ENCODE measurements around the gene LRFN3. TPM values are rescaled to one million over a fixed set of nuclear protein-coding genes. Genes with fewer than 3 reads are reported as not detected.

LRFN3 gene
- total RNA-seq, 2 experiments from 2014 or later = 4.2 to 4.5 TPM

DNA sequence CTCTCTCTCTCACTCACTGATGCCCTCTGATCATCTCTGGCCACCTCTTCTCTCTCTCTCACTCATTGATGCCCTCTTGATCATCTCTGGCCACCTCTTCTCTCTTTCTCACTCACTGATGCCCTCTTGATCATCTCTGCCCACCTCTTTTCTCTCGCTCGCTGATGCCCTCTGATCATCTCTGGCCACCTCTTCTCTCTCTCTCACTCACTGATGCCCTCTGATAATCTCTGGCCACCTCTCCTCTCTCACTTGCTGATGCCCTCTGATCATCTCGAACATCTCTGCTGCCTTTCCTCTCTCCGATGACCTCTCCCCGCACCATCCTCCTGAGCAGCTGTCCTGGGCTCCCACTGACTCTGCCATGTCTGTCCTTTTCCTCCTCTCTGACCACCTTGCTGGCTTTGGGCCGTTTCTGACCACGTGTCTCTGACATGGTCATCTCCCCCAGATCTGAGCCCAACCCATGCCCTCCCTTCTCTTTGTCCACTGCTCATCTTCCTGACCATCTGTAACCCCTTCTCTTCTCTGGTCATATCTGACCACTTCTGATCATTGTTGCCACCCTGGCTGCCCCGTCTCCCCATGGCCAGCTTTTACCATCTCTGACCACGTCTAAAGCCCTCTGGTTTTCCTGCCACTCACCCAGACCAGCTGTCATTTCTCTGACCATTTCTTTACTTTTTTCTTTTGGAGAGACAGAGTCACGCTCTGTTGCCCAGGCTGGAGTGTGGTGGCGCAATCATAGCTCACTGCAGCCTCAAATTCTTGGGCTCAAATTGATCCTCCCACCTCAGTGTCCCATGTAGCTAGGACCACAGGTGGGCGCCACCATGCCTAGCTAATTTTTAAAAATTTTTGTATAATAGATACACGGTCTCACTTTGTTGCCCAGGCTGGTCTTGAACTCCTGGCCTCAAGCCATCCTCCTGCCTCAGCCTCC is 2.4 kb downstream of the LRFN3 start:
- Histone ChIP-seq H3K4me3 (ENCODE audit: low read length) (peak overlapping the region; percentile 74), H3K9me3 (ENCODE audit: control insufficient read depth in 1 of 2, insufficient read depth in 1 of 2, low read length in 2 of 2) (no peaks in the 10 kb centered on the region), H3K36me3 (ENCODE audit: insufficient read depth, low read length) (peaks cover 14% of the 10 kb centered on the region), H3K4me1 (ENCODE audit: insufficient read depth, low read length) (peaks cover 39% of the 10 kb centered on the region), H3K27me3 (ENCODE audit: control insufficient read depth in 1 of 2, insufficient read depth in 2 of 2, low read length in 2 of 2) (no peaks in the 10 kb centered on the region), H3K27ac (ENCODE audit: low read depth in 1 of 2, low read length in 2 of 2) (no peak overlapping the region)
- intact Hi-C loops (cut with DNase I, micrococcal nuclease) = loop anchor here in 1 of 2 experiments (10.0 kb wide), 1 partner anchor 164 kb away; the partner anchor contains the start of gene ARHGAP33
- peaks cover 33% of the 10 kb centered on the region for H3K36me3 Mint-ChIP-seq (ENCODE audit: low read depth)
- TF ChIP-seq, protein P1, sequence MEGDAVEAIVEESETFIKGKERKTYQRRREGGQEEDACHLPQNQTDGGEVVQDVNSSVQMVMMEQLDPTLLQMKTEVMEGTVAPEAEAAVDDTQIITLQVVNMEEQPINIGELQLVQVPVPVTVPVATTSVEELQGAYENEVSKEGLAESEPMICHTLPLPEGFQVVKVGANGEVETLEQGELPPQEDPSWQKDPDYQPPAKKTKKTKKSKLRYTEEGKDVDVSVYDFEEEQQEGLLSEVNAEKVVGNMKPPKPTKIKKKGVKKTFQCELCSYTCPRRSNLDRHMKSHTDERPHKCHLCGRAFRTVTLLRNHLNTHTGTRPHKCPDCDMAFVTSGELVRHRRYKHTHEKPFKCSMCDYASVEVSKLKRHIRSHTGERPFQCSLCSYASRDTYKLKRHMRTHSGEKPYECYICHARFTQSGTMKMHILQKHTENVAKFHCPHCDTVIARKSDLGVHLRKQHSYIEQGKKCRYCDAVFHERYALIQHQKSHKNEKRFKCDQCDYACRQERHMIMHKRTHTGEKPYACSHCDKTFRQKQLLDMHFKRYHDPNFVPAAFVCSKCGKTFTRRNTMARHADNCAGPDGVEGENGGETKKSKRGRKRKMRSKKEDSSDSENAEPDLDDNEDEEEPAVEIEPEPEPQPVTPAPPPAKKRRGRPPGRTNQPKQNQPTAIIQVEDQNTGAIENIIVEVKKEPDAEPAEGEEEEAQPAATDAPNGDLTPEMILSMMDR (IDR thresholded peaks at IDR 0.05) = no peak
- H3K4me3 Mint-ChIP-seq = peak overlapping the region; percentile 90
- ChIA-PET POLR2A (interaction anchor here (1.6 kb wide), 1 partner anchor 20 kb away, joined by 5 read pairs; no protein-coding TSS in a partner anchor), CTCF (interaction anchor here (1.6 kb wide), 1 partner anchor 56 kb away, joined by 3 read pairs; no protein-coding TSS in a partner anchor)
- H3K27ac Mint-ChIP-seq = peak overlapping the region; percentile 9
- DNase-seq (no peak), ATAC-seq (ENCODE audit: poor library complexity) (no peak)
- H3K4me1 Mint-ChIP-seq (ENCODE audit: low read depth) = peaks cover 39% of the 10 kb centered on the region
- no peaks in the 10 kb centered on the region for H3K27me3 Mint-ChIP-seq
- no peaks in the 10 kb centered on the region for H3K9me3 Mint-ChIP-seq

DNA sequence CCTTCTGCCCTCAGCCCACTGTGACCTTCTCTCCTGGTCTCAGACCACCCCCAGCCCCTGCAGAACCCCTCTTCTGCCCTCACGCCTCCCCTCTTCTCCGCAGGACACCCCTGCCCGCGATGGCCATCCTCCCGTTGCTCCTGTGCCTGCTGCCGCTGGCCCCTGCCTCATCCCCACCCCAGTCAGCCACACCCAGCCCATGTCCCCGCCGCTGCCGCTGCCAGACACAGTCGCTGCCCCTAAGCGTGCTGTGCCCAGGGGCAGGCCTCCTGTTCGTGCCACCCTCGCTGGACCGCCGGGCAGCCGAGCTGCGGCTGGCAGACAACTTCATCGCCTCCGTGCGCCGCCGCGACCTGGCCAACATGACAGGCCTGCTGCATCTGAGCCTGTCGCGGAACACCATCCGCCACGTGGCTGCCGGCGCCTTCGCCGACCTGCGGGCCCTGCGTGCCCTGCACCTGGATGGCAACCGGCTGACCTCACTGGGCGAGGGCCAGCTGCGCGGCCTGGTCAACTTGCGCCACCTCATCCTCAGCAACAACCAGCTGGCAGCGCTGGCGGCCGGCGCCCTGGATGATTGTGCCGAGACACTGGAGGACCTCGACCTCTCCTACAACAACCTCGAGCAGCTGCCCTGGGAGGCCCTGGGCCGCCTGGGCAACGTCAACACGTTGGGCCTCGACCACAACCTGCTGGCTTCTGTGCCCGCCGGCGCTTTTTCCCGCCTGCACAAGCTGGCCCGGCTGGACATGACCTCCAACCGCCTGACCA is 3.3 kb downstream of the LRFN3 start:
- CTCF ChIA-PET = no interaction called here
- intact Hi-C loops (cut with DNase I, micrococcal nuclease) = loop anchor here in 1 of 2 experiments (10.0 kb wide), 1 partner anchor 165 kb away; the partner anchor contains the start of gene ARHGAP33

More for the DNA sequence above, 3.3 kb downstream of the LRFN3 start:
- H3K4me1 ChIP-seq (ENCODE audit: insufficient read depth, low read length) = peaks cover 39% of the 10 kb centered on the region
- Mint-ChIP-seq H3K4me1 (ENCODE audit: low read depth) (peaks cover 39% of the 10 kb centered on the region), H3K36me3 (ENCODE audit: low read depth) (peaks cover 41% of the 10 kb centered on the region), H3K4me3 (no peak overlapping the region), H3K27me3 (no peaks in the 10 kb centered on the region), H3K9me3 (no peaks in the 10 kb centered on the region), H3K27ac (no peak overlapping the region)
- no peak overlapping the region for H3K27ac ChIP-seq (ENCODE audit: low read depth in 1 of 2, low read length in 2 of 2)
- H3K9me3 ChIP-seq (ENCODE audit: control insufficient read depth in 1 of 2, insufficient read depth in 1 of 2, low read length in 2 of 2) = no peaks in the 10 kb centered on the region
- H3K27me3 ChIP-seq (ENCODE audit: control insufficient read depth in 1 of 2, insufficient read depth in 2 of 2, low read length in 2 of 2) = no peaks in the 10 kb centered on the region
- H3K36me3 ChIP-seq (ENCODE audit: insufficient read depth, low read length) = peaks cover 14% of the 10 kb centered on the region
- POLR2A ChIA-PET = no interaction called here
- no peak for DNase-seq
- no peak overlapping the region for H3K4me3 ChIP-seq (ENCODE audit: low read length)
- TF ChIP-seq, protein P1 (IDR thresholded peaks at IDR 0.05) = no peak
- ATAC-seq (ENCODE audit: poor library complexity) = no peak
